Ramos (cell line): ENCODE data around the gene BIN2.
"Not testable (repeated sequence)": the region's sequence is repeated elsewhere in the genome, so short reads cannot be mapped to it uniquely, and the experiment has no call there.

Experiments used
- in situ Hi-C: fragments of 300-500 bp; cut with MboI; formaldehyde crosslinking; loops from one replicate; pipeline ENCODE4 v1.14.3; 2022; ENCODE audit warnings: low sequenced_read_pairs; ENCODE audit not compliant: unreplicated experiment

The BIN2 gene

GRCh38 chr12:51269174-51270066, 54.6 kb downstream of the BIN2 start:
- in situ Hi-C loops, result loop anchor here (5.0 kb wide), 1 partner anchor 73 kb away; no protein-coding TSS in a partner anchor

GRCh38 chr12:51265024-51265423, 59.0 kb downstream of the BIN2 start:
- in situ Hi-C loops, result loop anchor here (5.0 kb wide), 1 partner anchor 77 kb away; no protein-coding TSS in a partner anchor

- in situ Hi-C loops, result no loop called here
Observed at GRCh38 chr12:51264297-51264696, 59.7 kb downstream of the BIN2 start.

- in situ Hi-C loops, result no loop called here
Observed at GRCh38 chr12:51263341-51263740, 60.6 kb downstream of the BIN2 start.

GRCh38 chr12:51262758-51263177, 61.2 kb downstream of the BIN2 start:
- in situ Hi-C loops, result no loop called here

GRCh38 chr12:51259600-51259999, 64.4 kb downstream of the BIN2 start:
- in situ Hi-C loops, result not testable (repeated sequence)

GRCh38 chr12:51254536-51254935, 69.4 kb downstream of the BIN2 start:
- in situ Hi-C loops, result no loop called here

GRCh38 chr12:51253276-51253675, 70.7 kb downstream of the BIN2 start:
- in situ Hi-C loops, result no loop called here

- in situ Hi-C loops, result loop anchor here (10.0 kb wide), 1 partner anchor 203 kb away; the partner anchor contains the start of gene LETMD1
Observed at GRCh38 chr12:51247523-51248206, 76.3 kb downstream of the BIN2 start.

GRCh38 chr12:51246254-51246853, 77.6 kb downstream of the BIN2 start:
- in situ Hi-C loops, result loop anchor here (10.0 kb wide), 1 partner anchor 202 kb away; the partner anchor contains the start of gene LETMD1

GRCh38 chr12:51245476-51246253, 78.3 kb downstream of the BIN2 start:
- in situ Hi-C loops, result loop anchor here (10.0 kb wide), 1 partner anchor 201 kb away; the partner anchor contains the start of gene LETMD1

GRCh38 chr12:51244269-51244668, 79.7 kb downstream of the BIN2 start:
- in situ Hi-C loops, result loop anchor here (10.0 kb wide), 1 partner anchor 199 kb away; the partner anchor contains the start of gene LETMD1

- in situ Hi-C loops, result loop anchor here (10.0 kb wide), 1 partner anchor 198 kb away; the partner anchor contains the start of gene LETMD1
Observed at GRCh38 chr12:51242876-51243275, 81.1 kb downstream of the BIN2 start.

GRCh38 chr12:51242120-51242519, 81.9 kb downstream of the BIN2 start:
- in situ Hi-C loops, result loop anchor here (10.0 kb wide), 1 partner anchor 197 kb away; the partner anchor contains the start of gene LETMD1

GRCh38 chr12:51240971-51241370, 83.0 kb downstream of the BIN2 start:
- in situ Hi-C loops, result loop anchor here (10.0 kb wide), 1 partner anchor 196 kb away; the partner anchor contains the start of gene LETMD1

GRCh38 chr12:51238510-51239334, 85.3 kb downstream of the BIN2 start, which contains the start of gene DAZAP2:
DAZAP2 (plus strand) TSS chr12:51238826; CDS start chr12:51238908, 82 bp downstream.
- in situ Hi-C loops, result no loop called here

GRCh38 chr12:51238037-51238509, 85.9 kb downstream of the BIN2 start:
- in situ Hi-C loops, result no loop called here

GRCh38 chr12:51234530-51234929, 89.4 kb downstream of the BIN2 start:
- in situ Hi-C loops, result no loop called here
